NCI-H2107 treated with DMSO at 0.1 percent for 48 hours (cell line): ENCODE results near the gene SLC26A5.
A peak's percentile ranks its signal among the peaks of the same experiment; 100 is the strongest.
"Not testable (repeated sequence)": the region's sequence is repeated elsewhere in the genome, so short reads cannot be mapped to it uniquely, and the experiment has no call there.

Source experiments
- DNase-seq: peaks from one replicate; lab custom pipeline; 2025; ENCODE audit not compliant: unreplicated experiment; lab: John Stamatoyannopoulos, UW

The SLC26A5 gene

GRCh38 chr7:103446049-103446520 is at the start of gene SLC26A5:
SLC26A5 (minus strand) TSS chr7:103446207; CDS start chr7:103421514, 24,693 bp downstream.
- peak; percentile 16 for DNase-seq

GRCh38 chr7:103487419-103487818 is 41.4 kb upstream of the SLC26A5 start:
- DNase-seq: no peak

- DNase-seq: not testable (repeated sequence)
Observed at GRCh38 chr7:103486873-103487272, 40.9 kb upstream of the SLC26A5 start.

GRCh38 chr7:103480771-103481170 is 34.8 kb upstream of the SLC26A5 start:
- no peak for DNase-seq

- no peak for DNase-seq
Observed at GRCh38 chr7:103474956-103475355, 28.9 kb upstream of the SLC26A5 start.

GRCh38 chr7:103469095-103469948 is 23.3 kb upstream of the SLC26A5 start:
- no peak for DNase-seq

GRCh38 chr7:103466814-103467213 is 20.8 kb upstream of the SLC26A5 start:
- no peak for DNase-seq

- DNase-seq: no peak
Observed at GRCh38 chr7:103462358-103462757, 16.4 kb upstream of the SLC26A5 start.

- peak; percentile 80 for DNase-seq
Observed at GRCh38 chr7:103447073-103447960, 1.3 kb upstream of the SLC26A5 start.

GRCh38 chr7:103445228-103446048 is 569 bp downstream of the SLC26A5 start:
- peak; percentile 12 for DNase-seq

- DNase-seq: no peak
Observed at GRCh38 chr7:103439661-103440060, 6.3 kb downstream of the SLC26A5 start.

- DNase-seq: no peak
Observed at GRCh38 chr7:103437623-103438022, 8.4 kb downstream of the SLC26A5 start.

- DNase-seq: no peak
Observed at GRCh38 chr7:103432712-103433111, 13.3 kb downstream of the SLC26A5 start.

- DNase-seq: no peak
Observed at GRCh38 chr7:103425177-103425576, 20.8 kb downstream of the SLC26A5 start.

GRCh38 chr7:103423467-103424179 is 22.4 kb downstream of the SLC26A5 start:
- DNase-seq: no peak

- DNase-seq: no peak
Observed at GRCh38 chr7:103420857-103421384, 25.1 kb downstream of the SLC26A5 start.

- no peak for DNase-seq
Observed at GRCh38 chr7:103418241-103418640, 27.8 kb downstream of the SLC26A5 start.

GRCh38 chr7:103413407-103413806 is 32.6 kb downstream of the SLC26A5 start:
- no peak for DNase-seq

- DNase-seq: no peak
Observed at GRCh38 chr7:103412151-103412550, 33.9 kb downstream of the SLC26A5 start.
